HG03280 (cell line): ENCODE results near the gene MEIS2.

Experiments
- ATAC-seq: cut with Tn5 transposase; IDR thresholded peaks from one replicate; pipeline ENCODE4 v1.9.1; 2021; ENCODE audit warnings: mild to moderate bottlenecking, moderate library complexity; ENCODE audit not compliant: unreplicated experiment

MEIS2 gene

DNA sequence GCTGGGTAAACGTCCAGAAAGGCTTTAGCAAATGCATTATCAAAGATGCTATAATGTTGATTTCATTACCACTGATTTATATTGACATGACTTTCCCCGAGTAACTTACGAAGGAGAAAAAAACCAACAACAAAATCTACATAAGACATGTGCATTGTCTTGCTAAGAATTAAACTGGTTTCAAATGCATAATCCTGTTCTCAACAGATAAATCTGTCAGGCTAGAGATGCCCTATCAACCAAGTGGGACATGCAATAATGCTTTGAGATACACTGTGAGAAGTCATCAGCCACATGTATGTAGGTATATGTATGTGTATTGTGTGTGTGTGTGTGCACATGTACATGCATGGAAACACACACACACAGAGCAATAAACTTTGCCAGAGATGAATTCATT lies 195.6 kb downstream of the MEIS2 start:
- no peak for ATAC-seq

DNA sequence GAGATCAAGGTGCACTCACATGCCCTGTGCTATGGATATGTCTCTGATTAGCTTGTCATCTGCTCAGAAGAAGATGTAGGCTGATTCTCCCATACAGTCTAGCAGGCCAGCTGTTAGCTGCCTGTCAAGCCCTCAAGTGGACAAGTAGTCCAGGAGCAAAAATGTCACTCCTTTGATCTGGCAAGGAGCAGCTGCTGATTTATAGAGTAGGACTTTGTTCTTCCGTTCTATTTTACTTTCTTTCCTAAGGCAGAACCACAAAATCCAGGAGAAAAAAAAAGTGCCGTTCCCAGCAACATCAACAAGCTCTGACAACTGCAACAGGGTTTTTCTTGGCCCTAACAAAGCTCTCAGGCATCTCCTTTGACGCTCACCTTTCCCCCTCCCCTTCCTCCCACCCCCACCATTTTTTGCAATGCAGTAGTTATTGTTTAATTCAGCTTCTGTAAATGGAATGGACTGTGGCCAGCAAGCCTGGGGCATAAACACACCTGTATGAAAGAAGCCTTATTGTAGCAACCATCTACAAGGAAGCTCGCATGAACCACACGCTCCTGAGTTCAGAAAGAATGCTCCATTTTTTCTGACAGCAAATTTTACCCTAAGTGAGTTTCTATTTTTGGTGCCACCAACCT lies 196.3 kb downstream of the MEIS2 start:
- ATAC-seq = no peak

GRCh38 chr15:36903195-36903594 lies 197.2 kb downstream of the MEIS2 start:
- ATAC-seq = no peak

GRCh38 chr15:36901012-36901411 lies 199.3 kb downstream of the MEIS2 start:
- ATAC-seq = no peak

DNA sequence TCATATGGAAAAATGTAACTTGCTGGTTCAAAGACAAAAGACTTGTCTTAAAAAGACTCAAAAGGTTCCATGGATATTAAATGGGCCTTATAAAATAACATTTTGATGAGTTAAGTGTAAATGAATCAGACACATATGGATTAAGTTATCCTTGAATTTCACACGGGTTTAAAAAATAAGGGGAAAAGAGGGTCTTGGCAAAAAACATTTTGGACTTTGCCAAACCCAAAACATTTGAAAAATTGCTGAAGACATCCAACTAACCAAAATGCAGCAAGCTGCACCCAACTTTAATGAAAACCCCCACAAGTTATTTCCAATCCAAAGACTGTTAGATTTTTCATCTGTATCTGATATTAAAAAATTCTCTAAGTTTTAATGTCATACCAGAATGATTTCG lies 200.7 kb downstream of the MEIS2 start:
- no peak for ATAC-seq

- ATAC-seq = no peak
These were observed 201.7 kb downstream of the MEIS2 start for GRCh38 chr15:36898536-36899126.

DNA sequence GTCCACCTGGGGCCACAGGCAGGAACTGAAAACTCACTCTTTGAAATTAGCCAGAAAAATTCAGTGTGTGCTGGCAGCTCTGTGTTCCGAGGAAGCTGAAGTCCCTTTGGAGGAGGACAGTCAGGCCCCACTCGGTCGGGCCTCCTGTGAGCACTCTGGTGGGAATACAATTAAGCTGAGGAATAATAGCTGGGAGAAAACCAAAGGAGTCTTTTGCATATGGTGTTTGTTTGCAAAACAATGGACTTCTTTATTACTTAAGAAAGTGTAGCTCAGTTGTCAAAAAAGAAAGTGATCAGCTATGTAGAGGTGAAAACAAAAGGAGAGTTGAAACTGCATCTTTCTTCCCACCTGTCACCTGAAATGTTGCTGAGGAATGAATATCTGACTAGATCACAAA lies 202.5 kb downstream of the MEIS2 start:
- no peak for ATAC-seq

- no peak for ATAC-seq
These were observed 203.4 kb downstream of the MEIS2 start for GRCh38 chr15:36896949-36897348.

- ATAC-seq = no peak
These were observed 206.3 kb downstream of the MEIS2 start for GRCh38 chr15:36894075-36894474.

DNA sequence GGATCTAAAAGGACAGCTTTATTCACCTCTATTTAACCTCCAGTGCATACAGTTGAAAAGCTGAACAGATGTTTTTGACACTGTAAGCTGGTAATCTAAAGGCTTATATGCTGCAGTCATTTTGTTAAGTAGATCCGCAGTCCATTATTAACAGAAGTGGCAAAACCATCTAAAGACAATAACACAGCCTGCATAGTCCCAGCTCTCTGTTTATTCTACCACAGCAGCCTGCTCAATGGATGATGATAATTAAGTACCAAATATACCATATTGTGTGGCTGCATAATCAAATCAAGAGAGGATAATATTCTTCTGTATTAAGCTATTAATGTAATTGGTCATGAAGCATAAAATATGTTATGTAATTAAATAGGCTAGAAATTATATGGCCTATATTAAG lies 207.1 kb downstream of the MEIS2 start:
- ATAC-seq = no peak

GRCh38 chr15:36888011-36888992 lies 212.0 kb downstream of the MEIS2 start:
- ATAC-seq = no peak

DNA sequence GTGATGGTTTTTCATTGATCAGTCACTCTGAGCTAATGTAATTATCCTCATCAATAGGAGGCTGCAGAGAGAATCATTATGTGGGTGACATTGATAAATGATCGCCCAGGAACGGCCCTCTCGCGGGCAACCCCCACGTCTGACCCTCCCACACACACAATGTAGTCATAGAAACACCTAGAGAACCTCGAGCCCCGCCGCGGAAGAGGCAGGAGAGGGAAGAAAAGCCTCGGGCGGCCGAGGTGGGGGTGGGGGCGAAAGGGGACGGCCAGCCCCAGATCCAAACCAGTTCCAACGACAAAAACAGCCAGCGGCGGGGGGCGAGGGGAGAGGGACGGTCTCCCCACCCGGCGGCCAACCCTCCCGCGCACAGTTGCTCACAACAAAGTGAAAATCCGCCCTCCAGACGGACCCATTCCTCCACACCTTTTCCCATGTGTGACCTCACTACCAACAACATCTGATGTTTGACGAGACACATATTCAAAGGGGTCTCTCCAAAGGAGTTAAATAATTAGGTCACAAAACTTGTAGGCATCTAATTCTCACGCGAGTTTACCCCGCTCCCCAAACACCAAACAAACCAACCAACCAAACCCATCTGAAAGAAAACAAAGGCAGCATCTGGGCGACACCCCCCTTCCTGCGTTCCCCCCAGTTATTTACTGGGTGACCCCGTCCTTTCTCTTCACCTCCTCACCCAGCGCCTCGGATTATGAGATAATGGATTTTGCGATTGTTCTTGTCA lies 213.0 kb downstream of the MEIS2 start:
- no peak for ATAC-seq

- ATAC-seq = no peak
These were observed 213.6 kb downstream of the MEIS2 start for GRCh38 chr15:36886701-36887100.

GRCh38 chr15:36886191-36886590 lies 214.2 kb downstream of the MEIS2 start:
- ATAC-seq = no peak

- ATAC-seq = no peak
These were observed 214.6 kb downstream of the MEIS2 start for GRCh38 chr15:36885771-36886170.

DNA sequence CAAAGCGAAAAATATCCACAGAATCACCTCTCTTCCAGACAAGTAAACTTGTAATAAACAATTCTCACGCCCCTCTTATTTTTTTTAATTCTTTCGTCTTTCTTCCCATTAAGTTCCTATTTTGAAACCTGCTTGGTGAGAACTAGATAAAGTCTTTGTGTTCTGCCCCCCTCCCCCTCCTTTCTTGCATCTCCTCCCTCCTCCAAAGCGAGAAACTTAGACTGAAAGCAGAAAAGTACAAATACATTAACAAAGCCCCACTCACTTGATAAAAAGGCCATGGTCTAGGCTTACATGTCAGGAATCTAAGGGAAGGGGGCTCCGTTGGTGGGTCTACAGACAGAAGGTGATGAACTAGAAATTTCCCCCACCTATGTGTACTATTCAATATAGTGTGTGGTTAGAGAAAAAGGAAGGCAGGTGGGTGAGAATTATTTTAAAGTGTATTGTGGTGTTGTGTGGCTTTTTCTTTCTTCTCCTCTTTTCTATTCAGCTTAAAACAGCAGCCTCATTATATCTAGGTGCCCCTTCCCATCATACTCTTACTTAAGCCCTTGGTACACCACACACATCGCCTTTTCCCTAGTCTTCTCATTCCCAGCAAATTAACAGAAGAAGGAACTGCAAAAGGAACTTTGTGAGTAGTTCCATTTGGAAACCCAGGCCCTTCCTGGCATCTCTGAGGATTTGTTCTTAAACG lies 215.3 kb downstream of the MEIS2 start:
- ATAC-seq = no peak

- no peak for ATAC-seq
These were observed 215.9 kb downstream of the MEIS2 start for GRCh38 chr15:36884518-36884875.

GRCh38 chr15:36883713-36884517 lies 216.4 kb downstream of the MEIS2 start:
- ATAC-seq = peak; percentile 77

DNA sequence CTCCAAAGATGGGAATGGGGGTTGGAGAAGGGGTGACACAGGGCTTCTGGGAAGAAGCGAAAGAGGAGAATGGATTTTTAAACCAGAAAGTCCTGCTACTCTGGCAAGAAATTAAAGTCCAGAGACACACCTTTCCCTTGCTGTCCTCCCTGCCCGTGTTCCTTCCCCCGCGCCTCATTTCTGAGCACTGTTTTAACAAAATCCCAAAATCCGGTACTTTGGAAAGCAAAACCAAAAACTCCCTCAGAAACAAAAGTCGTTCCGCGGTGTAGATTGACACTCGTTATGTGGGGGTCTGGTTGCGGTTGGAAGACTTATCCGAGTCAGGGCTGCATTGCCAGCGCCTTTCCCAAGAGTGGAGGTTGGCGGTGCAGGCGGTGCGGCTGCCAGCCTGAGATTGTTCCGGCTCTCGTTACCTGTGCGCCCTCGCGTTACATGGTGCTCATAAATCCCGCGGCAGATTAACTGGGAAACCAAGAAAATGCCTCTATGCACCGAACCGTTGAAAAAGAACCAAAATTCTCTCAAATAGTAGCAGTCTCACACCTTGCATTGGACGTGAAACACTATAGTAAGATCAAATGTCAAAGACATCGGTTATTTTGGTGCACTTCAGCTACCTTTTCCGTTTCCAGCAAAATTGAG lies 217.7 kb downstream of the MEIS2 start:
- ATAC-seq = no peak
